Amygdala (tissue), 56 donors: ENCODE results near the gene ATXN2.
"Not testable (repeated sequence)": the region's sequence is repeated elsewhere in the genome, so short reads cannot be mapped to it uniquely, and the experiment has no call there.

ENCODE experiments used
- DNase-seq, 56 donors: peaks; one replicate each; lab custom pipeline; 2025; lab: John Stamatoyannopoulos, UW

Gene ATXN2

DNA sequence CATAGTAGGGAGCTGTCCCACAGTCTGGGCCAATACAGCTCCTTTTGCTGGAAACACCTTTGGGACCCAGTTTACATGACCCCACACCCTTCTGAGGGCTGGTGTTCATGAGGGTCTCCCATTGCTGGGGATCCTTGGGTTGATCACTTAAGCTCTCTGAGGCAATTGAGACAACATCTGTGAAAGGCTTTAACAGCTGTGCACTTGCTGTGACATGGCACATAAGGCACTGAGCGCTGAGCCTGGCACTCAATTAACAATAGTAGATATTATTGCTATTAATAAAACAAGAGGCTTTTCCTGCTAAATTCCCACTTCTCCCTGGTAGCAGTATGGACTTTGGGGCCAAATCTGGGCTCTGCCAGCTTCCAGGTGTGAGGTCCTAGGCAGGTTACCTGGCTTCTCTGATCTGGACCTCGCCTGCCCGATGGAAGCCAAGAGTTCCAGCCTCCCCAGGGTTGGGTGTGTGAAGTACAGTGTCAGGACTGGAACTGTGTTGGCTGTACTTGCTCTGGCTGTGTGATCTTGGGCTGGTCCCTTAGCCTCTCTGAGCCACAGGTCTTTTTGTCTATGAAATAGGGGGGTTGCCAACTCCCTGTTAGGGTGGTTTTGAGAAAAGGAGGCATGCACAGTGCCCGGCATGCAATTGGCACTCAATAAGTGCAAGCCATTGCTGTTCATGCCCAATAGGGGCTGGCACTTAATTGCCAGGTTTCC lies 190.3 kb downstream of the ATXN2 start:
- no peak for DNase-seq

DNA sequence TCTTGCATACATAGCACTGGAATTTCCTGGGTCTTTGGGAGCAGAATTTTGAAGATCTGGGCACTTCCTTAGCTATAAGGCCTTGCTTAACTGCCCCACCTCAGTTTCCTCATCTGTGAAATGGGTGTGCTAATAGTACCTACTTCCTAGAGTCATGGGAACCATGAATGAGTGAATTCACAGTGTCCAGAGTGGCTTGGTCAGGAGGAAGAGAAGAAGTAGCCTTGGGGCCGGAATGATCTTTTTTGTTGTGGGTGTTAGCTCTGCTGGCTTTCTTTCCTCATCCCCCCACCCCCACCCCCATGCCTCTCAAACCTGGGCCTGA lies 191.0 kb downstream of the ATXN2 start:
- no peak for DNase-seq

DNA sequence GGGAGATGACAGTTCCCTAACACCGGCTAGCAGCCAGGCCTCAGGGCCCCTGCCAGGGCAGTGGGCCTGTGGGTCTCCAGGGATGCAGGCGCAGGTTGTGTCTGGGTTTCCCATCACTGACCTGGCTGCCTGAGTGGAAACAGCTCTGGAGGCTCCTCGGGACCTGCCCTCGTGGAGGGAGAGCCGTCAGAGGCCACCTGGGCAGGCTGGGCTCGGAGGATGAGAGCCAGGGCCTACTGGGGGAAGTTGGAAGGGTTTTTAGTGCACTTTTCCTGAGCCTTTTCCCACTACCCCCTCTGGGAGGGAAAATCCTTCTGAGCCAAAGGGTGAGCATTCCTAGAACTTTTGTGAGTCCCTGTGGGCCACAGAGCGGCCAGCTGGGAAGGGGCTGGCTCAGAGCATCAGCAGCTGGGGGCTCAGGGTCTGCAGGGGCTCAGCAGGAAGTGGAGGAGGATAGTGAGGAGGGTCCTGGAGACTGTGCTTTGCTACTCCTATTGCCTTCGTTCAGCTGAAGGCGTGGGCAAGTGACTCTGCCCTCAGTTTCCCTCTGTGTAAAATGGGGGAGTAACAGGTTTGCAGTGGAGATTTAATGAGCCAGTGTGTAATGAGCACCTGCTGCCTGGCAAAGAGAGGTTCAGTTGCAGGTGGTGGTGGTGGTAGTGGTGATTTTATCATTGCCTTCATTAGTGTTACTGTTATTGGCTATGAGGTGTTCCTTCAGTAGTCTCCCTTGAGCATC lies 191.6 kb downstream of the ATXN2 start:
- no peak for DNase-seq

DNA sequence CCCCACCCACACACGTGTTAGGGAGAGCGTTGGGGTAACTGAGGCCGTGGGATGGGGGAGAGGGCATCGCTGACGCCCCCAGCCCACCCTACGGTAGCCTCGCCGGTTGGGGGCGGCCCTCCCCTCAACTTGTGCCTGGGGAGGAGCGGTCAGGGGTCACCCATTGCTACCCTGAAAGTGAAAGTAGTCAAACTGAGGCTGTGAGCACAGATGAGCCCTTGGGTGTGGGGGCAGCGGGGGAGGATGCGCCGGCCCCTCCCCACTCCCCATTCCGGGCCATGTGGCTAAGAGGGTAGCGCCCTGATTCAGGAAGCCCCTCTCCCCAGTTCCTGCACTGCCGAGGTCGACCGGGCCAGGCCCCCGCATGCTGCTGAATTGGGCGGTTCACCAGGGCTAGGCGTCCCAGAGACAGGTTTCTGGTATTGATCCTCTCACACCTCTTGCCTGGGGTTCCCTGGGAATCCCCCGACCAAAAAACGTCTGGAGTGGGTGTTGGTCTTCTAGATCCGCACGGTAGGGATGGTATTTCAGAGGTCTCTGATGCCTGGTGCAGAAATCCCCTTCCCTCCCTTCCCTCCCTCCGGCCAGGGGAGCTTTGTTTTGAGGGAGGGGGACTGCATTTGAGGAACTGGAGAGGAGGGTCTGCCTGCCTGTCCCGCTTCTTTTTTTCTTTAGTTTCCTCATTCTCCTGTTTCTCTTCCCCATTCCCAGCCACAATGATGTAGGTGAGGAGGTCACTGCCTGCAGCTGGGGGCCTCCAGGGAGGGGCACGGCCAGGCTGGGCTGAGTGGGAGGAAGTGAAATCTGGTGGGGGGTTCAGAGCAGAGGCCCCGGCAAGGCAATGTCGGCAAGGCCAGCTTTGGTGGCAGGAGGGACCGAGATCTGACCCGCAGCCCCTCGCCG lies 192.4 kb downstream of the ATXN2 start:
- DNase-seq = peak in 24 of 56 donors; percentile 10 to 61 (median 30)

DNA sequence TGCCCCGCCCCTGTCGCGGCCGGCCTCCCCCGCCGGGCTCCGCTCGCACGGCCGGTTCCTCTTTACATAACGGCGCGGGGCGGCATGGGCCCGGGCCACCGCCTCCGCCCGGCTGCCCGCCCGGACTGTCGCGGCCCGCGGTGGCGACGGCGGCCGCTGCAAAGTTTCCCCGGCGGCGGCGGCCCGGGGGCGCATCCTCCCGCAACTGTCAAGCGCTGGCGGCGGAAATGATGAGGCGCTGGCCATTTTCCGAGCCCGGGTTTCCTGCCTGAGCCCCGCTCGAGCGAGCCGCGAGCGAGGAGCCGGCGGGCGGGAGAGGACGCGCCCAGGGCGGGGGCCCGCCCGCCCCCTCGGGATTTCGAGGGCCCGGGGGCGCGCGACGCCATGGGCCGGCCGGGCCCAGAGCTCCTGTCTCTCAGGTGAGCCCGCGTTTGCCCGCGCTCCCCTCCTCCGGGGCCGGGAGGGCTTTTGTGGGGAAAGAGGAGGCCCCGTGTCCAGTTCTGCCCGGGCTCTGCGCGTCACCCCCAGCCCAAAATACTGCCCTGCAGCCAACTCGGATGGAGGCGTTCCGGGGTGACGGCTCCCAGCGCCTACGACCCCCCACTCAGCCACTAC lies 193.1 kb downstream of the ATXN2 start, which contains the start of gene SH2B3:
SH2B3 (plus strand) TSS at position 65 of the 615 bp plus-strand sequence. CDS start 12,223 bp downstream, outside the sequence.
- DNase-seq = no peak

DNA sequence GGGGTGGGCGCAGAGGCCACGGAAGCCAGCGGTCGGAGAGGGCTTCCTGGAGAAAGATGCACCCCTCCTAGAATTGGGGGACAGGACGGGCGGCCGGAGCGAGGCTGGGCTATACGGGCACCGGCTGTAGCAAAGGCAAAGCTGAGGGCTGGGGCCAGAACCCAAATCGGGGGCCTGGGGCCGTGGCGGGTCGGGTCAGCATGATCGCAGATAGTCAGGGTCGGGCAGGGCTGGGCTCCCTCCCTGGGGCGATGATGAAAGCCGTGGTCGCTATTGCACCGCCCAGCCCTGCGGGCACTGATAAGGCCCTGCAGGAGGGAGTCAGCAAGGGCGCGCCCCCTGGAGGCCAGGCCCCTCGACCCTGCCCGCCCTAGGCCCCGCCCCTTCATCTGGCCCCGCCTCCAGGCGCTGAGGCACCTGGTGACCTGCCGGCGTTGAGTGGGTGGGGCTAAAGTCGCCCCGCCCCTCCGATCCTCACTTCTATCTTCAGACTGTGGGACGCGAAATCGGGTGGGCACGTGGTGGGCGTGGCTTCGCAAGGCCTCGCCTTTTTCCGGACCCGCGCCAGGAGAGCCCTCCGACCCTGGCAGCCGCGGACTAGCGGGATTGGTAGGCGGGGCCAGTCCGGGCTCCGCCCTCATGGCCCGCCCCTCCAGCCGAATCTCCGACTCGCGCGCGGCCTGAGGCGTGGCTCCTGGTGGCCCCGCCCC lies 193.8 kb downstream of the ATXN2 start:
- peak; percentile 46 to 98 (median 87) for DNase-seq

DNA sequence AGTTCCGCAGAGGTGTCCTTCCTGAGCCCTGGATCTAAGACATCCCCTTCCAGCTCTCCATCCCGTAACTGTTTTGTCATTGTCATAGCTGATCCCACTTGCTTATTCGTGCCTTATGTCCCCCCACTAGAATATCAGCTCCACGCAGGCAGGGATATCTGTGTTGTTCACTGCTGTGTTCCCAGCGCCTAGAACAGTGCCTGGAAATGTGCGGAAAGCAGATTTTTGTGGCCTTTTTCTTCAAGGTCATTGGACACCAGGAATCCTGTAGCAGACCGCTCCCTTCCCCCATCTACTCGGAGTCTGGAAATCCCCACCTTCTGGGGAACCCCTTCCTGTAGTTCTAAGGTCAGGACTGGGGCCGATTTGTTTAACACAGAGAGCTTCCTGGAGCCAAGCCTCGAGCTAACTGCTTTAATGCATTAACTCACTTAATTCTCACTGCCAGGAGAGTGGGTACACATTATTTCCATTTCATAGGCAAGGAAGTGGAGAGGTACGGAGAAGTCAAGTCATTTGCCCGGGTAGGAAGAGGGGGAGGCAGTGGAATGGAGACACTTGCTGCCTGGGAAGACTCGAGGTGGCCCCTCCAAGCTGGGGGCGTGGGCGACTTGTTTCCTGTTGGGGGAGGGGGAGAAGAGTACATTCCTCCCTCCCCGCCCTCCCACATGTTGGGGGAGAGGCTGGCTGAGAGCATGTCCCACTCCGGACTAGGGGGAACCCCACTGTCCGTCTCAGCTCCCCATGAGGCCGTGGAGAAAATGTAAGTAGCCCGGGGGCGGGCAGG lies 194.6 kb downstream of the ATXN2 start:
- peak in 1 of 56 donors; percentile 74 for DNase-seq

DNA sequence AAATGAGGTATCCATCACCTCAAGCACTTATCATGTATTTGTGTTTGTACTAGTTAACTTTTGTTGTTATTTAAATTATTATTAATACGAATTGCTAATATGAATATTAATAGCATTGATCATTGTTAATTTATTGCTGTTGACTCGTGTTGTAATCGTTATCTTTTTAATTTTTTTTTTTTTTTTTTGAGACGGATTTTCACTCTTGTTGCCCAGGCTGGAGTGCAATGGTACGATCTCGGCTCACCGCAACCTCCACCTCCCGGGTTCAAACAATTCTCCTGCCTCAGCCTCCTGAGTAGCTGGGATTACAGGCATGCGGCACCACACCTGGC lies 196.7 kb downstream of the ATXN2 start:
- DNase-seq = not testable (repeated sequence)
